Osteoblast (primary cell): ENCODE data around the gene ST6GAL1. TPM values are rescaled to one million over a fixed set of nuclear protein-coding genes. Genes with fewer than 3 reads are reported as not detected.

Source experiments
- DNase-seq: peaks from one replicate; pipeline ENCODE4 v3.0.0; 2011; ENCODE audit warnings: low spot score, mixed read lengths; ENCODE audit not compliant: insufficient read length; ENCODE audit errors: missing footprints
- H2AFZ ChIP-seq: 2 replicates; pipeline ENCODE4 v1.6.0; 2011; ENCODE audit warnings: mild to moderate bottlenecking, low read length
- H3K27ac ChIP-seq: 2 replicates; pipeline ENCODE4 v1.5.1; 2011; ENCODE audit warnings: mild to moderate bottlenecking, low read depth, low read length, moderate library complexity
- H3K27me3 ChIP-seq: 2 replicates; pipeline ENCODE4 v1.6.0; 2012; ENCODE audit warnings: mild to moderate bottlenecking, control low read depth, inconsistent platforms, low read length, moderate library complexity; ENCODE audit not compliant: insufficient read depth
- H3K36me3 ChIP-seq: 2 replicates; pipeline ENCODE4 v1.5.1; 2011; ENCODE audit warnings: mild to moderate bottlenecking, low read length, control low read depth, moderate library complexity; ENCODE audit not compliant: insufficient read depth
- H3K4me1 ChIP-seq: 2 replicates; pipeline ENCODE4 v1.5.1; 2011; ENCODE audit warnings: mild to moderate bottlenecking, low read length, control low read depth, moderate library complexity; ENCODE audit not compliant: insufficient read depth
- H3K4me2 ChIP-seq: 2 replicates; pipeline ENCODE4 v1.6.0; 2011; ENCODE audit warnings: mild to moderate bottlenecking, low read length; ENCODE audit not compliant: insufficient read depth
- H3K4me3 ChIP-seq: fragments of 200-600 bp; sonication (generic); 3 replicates; pipeline ENCODE4 v1.5.1; 2012; ENCODE audit warnings: mild to moderate bottlenecking, low read length, inconsistent platforms; ENCODE audit not compliant: insufficient read depth
- H3K79me2 ChIP-seq: 2 replicates; pipeline ENCODE4 v1.6.0; 2012; ENCODE audit warnings: mild to moderate bottlenecking, low read length, control low read depth, inconsistent platforms; ENCODE audit not compliant: insufficient read depth
- H3K9me3 ChIP-seq: 2 replicates; pipeline ENCODE4 v1.5.1; 2011; ENCODE audit warnings: low read depth, low read length, control low read depth
- H4K20me1 ChIP-seq: 2 replicates; pipeline ENCODE4 v1.6.0; 2012; ENCODE audit warnings: mild to moderate bottlenecking, low read length, control low read depth; ENCODE audit not compliant: insufficient read depth
- total RNA-seq: library from RNA; depleted of rRNA; stranded (reverse); fragments of >200 nt; gene quantifications from 2 replicates; pipeline ENCODE4 v1.2.3, GENCODE V29; 2012
- TF ChIP-seq, protein P1 (sequence below): IDR thresholded peaks from 2 replicates; pipeline ENCODE4 v1.5.1; 2011; ENCODE audit warnings: mild to moderate bottlenecking, low read depth, low read length, moderate library complexity; ENCODE audit errors: extremely low read depth

Gene ST6GAL1
- total RNA-seq, 1 donor: 8.0 TPM

- TF ChIP-seq, protein P1, sequence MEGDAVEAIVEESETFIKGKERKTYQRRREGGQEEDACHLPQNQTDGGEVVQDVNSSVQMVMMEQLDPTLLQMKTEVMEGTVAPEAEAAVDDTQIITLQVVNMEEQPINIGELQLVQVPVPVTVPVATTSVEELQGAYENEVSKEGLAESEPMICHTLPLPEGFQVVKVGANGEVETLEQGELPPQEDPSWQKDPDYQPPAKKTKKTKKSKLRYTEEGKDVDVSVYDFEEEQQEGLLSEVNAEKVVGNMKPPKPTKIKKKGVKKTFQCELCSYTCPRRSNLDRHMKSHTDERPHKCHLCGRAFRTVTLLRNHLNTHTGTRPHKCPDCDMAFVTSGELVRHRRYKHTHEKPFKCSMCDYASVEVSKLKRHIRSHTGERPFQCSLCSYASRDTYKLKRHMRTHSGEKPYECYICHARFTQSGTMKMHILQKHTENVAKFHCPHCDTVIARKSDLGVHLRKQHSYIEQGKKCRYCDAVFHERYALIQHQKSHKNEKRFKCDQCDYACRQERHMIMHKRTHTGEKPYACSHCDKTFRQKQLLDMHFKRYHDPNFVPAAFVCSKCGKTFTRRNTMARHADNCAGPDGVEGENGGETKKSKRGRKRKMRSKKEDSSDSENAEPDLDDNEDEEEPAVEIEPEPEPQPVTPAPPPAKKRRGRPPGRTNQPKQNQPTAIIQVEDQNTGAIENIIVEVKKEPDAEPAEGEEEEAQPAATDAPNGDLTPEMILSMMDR: no peak
- H3K27ac ChIP-seq: no peak overlapping the region
- no peaks in the 10 kb centered on the region for H3K79me2 ChIP-seq
These were observed 3.5 kb downstream of the ST6GAL1 start for GRCh38 chr3:186933816-186934215.

GRCh38 chr3:186935133-186935532 lies 4.8 kb downstream of the ST6GAL1 start:
- no peaks in the 10 kb centered on the region for H3K9me3 ChIP-seq
- H3K36me3 ChIP-seq: no peaks in the 10 kb centered on the region
- no peak overlapping the region for H3K4me3 ChIP-seq
- no peaks in the 10 kb centered on the region for H3K79me2 ChIP-seq
- peaks cover 1% of the 10 kb centered on the region for H3K27me3 ChIP-seq
- H2AFZ ChIP-seq: no peak overlapping the region
- TF ChIP-seq, protein P1: no peak
- H3K27ac ChIP-seq: no peak overlapping the region
- no peak overlapping the region for H3K4me2 ChIP-seq
- peaks cover 12% of the 10 kb centered on the region for H3K4me1 ChIP-seq
- H4K20me1 ChIP-seq: no peaks in the 10 kb centered on the region
- DNase-seq: no peak

More at GRCh38 chr3:186933816-186934215, 3.5 kb downstream of the ST6GAL1 start:
- Histone ChIP-seq H3K4me3 (no peak overlapping the region), H3K4me1 (peaks cover 12% of the 10 kb centered on the region), H3K27me3 (peaks cover 10% of the 10 kb centered on the region), H3K9me3 (no peaks in the 10 kb centered on the region), H3K36me3 (no peaks in the 10 kb centered on the region), H2AFZ (no peak overlapping the region), H3K4me2 (no peak overlapping the region), H4K20me1 (no peaks in the 10 kb centered on the region)
- DNase-seq: no peak

DNA sequence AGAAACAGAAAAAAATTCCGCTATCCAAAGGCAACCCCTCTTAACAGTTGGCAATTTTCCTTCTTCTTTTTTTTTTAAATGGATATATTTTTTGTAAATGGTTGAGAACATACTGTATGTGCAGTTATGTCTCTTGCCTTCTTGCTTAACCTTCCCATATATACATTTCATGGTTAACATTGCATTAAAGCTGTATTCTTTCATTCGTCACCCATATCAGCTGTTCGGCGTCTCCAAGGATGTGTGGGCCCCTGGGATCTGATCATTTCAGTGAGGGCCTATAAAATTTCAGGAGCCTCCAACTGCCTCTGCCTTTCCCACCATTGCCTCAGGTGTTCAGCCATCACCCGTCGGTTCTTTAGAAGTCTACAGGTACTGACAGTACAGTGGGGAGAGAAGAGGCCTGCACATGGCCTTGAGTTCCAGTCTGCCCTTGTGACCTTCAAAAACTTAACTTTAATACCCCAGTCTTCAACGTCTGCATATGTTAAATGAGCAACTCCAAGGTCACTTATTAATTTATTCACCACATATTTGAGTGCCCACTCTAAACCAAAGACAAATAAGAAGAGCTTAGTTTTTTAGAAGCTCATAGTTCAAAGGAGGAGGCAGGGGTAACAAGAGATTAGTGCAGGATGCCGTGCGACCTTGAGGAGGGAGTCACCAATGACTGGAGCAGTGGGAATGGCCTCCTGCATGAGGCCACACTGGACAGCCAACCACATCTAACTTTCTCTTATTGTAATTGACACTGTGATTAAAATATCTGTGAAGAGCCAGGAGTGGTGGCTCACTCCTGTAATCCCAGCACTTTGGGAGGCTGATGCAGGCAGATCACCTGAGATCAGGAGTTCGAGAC lies 6.9 kb downstream of the ST6GAL1 start:
- Histone ChIP-seq H2AFZ (no peak overlapping the region), H4K20me1 (no peaks in the 10 kb centered on the region), H3K27ac (no peak overlapping the region), H3K36me3 (no peaks in the 10 kb centered on the region), H3K4me3 (no peak overlapping the region), H3K4me2 (no peak overlapping the region), H3K79me2 (no peaks in the 10 kb centered on the region), H3K27me3 (no peaks in the 10 kb centered on the region), H3K4me1 (no peaks in the 10 kb centered on the region), H3K9me3 (no peaks in the 10 kb centered on the region)
- TF ChIP-seq, protein P1: no peak
- DNase-seq: no peak

DNA sequence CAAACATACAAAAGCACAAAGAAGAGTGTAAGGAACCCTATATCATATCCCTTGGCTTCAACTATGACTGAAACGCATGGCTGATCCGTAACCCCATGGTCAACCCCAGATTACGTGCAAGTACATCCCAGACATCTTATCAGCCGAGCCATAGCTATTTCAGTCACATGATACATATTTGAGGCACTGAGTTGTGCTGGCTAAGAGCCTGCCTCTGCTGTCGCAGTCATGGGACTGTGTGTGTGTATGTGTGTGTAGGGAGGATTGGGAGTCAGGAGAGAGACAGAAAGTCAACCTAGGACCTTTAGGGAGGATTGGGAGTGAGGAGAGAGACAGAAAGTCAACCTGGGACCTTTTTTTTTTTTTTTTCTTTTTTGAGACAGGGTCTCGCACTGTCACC lies 8.4 kb downstream of the ST6GAL1 start:
- Histone ChIP-seq H2AFZ (no peak overlapping the region), H3K36me3 (no peaks in the 10 kb centered on the region), H3K4me3 (no peak overlapping the region), H3K27ac (no peak overlapping the region), H3K4me2 (no peak overlapping the region), H4K20me1 (no peaks in the 10 kb centered on the region), H3K79me2 (no peaks in the 10 kb centered on the region), H3K9me3 (no peaks in the 10 kb centered on the region), H3K4me1 (no peaks in the 10 kb centered on the region), H3K27me3 (no peaks in the 10 kb centered on the region)
- TF ChIP-seq, protein P1: no peak
- DNase-seq: peak; percentile 53
